Adrenal gland (tissue), 5 donors: ENCODE data around the gene CD244.

Experiments
- CTCF ChIP-seq, 6 experiments: fragments of 450-650 bp in 4 of 6; fragments of 200-600 bp in 2 of 6; sonication (generic) in 1 of 6; IDR thresholded peaks; 1 replicate in 5 of 6; 2 replicates in 1 of 6; pipeline versions ENCODE4 v1.5.1 to v1.8.0; 2016 to 2021; ENCODE audit warnings: antibody characterized with exemption in 6 of 6, mild to moderate bottlenecking in 2 of 6, moderate library complexity in 1 of 6
- POLR2A ChIP-seq, 2 donors: fragments of 450-650 bp; IDR thresholded peaks; one replicate each; pipeline ENCODE4 v1.6.1; 2017; ENCODE audit warnings: antibody characterized with exemption in 2 of 2, mild to moderate bottlenecking in 2 of 2, moderate library complexity in 1 of 2
- donor health status: DM: no; HTN: no; CAD: no.

- TF ChIP-seq CTCF (IDR thresholded peaks at IDR 0.05) (no peak), POLR2A (IDR thresholded peaks at IDR 0.05) (no peak)
Observed at GRCh38 chr1:160868141-160868540, 5.5 kb upstream of the CD244 start.
